ENCODE results near the gene GABRR2. TPM values are rescaled to one million over a fixed set of nuclear protein-coding genes. Genes with fewer than 3 reads are reported as not detected.

GABRR2 gene
- total RNA-seq, 1 donor from 2014 or later: 0.92 TPM

DNA sequence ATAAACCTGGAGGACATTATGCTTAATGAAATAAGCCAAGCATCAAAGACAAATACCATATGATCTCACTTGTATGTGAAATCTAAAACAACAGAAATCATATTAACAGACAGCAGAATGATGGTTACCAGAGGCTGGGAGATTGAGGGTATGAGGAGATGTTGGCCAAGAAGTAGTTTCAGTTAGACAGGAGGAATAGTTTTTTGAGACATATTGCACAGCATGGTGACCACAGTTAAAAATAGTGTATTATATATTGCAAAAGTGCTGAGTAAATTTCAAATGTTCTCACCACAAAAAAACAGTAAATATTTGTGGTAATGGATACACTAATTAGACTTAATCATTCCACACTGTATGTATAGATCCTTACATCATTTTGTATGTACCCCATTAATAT lies 99.7 kb downstream of the GABRR2 start:
- TF ChIP-seq, protein P1, sequence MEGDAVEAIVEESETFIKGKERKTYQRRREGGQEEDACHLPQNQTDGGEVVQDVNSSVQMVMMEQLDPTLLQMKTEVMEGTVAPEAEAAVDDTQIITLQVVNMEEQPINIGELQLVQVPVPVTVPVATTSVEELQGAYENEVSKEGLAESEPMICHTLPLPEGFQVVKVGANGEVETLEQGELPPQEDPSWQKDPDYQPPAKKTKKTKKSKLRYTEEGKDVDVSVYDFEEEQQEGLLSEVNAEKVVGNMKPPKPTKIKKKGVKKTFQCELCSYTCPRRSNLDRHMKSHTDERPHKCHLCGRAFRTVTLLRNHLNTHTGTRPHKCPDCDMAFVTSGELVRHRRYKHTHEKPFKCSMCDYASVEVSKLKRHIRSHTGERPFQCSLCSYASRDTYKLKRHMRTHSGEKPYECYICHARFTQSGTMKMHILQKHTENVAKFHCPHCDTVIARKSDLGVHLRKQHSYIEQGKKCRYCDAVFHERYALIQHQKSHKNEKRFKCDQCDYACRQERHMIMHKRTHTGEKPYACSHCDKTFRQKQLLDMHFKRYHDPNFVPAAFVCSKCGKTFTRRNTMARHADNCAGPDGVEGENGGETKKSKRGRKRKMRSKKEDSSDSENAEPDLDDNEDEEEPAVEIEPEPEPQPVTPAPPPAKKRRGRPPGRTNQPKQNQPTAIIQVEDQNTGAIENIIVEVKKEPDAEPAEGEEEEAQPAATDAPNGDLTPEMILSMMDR (conservative IDR thresholded peaks at IDR 0.05): no peak
- peaks cover 11% of the 10 kb centered on the region for H3K4me1 Mint-ChIP-seq (ENCODE audit: unreplicated experiment)
- H3K27ac Mint-ChIP-seq: no peak overlapping the region
- peaks cover 25% of the 10 kb centered on the region for H3K27me3 Mint-ChIP-seq
- no peaks in the 10 kb centered on the region for H3K36me3 Mint-ChIP-seq
- DNase-seq (ENCODE audit: extremely low spot score, unreplicated experiment): no peak
- H3K9me3 Mint-ChIP-seq: no peaks in the 10 kb centered on the region
- H3K4me3 Mint-ChIP-seq: no peak overlapping the region

GRCh38 chr6:89214197-89214596 lies 100.9 kb downstream of the GABRR2 start:
- no peak overlapping the region for H3K27ac Mint-ChIP-seq
- no peaks in the 10 kb centered on the region for H3K9me3 Mint-ChIP-seq
- no peak overlapping the region for H3K4me3 Mint-ChIP-seq
- DNase-seq (ENCODE audit: extremely low spot score, unreplicated experiment): no peak
- peaks cover 11% of the 10 kb centered on the region for H3K4me1 Mint-ChIP-seq (ENCODE audit: unreplicated experiment)
- TF ChIP-seq, protein P1 (conservative IDR thresholded peaks at IDR 0.05): no peak
- peaks cover 25% of the 10 kb centered on the region for H3K27me3 Mint-ChIP-seq
- no peaks in the 10 kb centered on the region for H3K36me3 Mint-ChIP-seq

- Mint-ChIP-seq H3K4me3 (no peak overlapping the region), H3K9me3 (no peaks in the 10 kb centered on the region), H3K27me3 (peaks cover 22% of the 10 kb centered on the region), H3K36me3 (no peaks in the 10 kb centered on the region), H3K4me1 (ENCODE audit: unreplicated experiment) (peaks cover 7% of the 10 kb centered on the region), H3K27ac (no peak overlapping the region)
- TF ChIP-seq, protein P1 (conservative IDR thresholded peaks at IDR 0.05): no peak
- no peak for DNase-seq (ENCODE audit: extremely low spot score, unreplicated experiment)
Measured at GRCh38 chr6:89212472-89212871, 102.6 kb downstream of the GABRR2 start.

GRCh38 chr6:89209457-89209856 lies 105.6 kb downstream of the GABRR2 start:
- H3K9me3 Mint-ChIP-seq: no peaks in the 10 kb centered on the region
- no peaks in the 10 kb centered on the region for H3K36me3 Mint-ChIP-seq
- no peak for DNase-seq (ENCODE audit: extremely low spot score, unreplicated experiment)
- TF ChIP-seq, protein P1 (conservative IDR thresholded peaks at IDR 0.05): no peak
- H3K27ac Mint-ChIP-seq: no peak overlapping the region
- H3K27me3 Mint-ChIP-seq: peaks cover 14% of the 10 kb centered on the region
- H3K4me1 Mint-ChIP-seq (ENCODE audit: unreplicated experiment): no peaks in the 10 kb centered on the region
- H3K4me3 Mint-ChIP-seq: no peak overlapping the region

GRCh38 chr6:89208551-89208950 lies 106.5 kb downstream of the GABRR2 start:
- Mint-ChIP-seq H3K4me3 (no peak overlapping the region), H3K4me1 (ENCODE audit: unreplicated experiment) (no peaks in the 10 kb centered on the region), H3K27ac (no peak overlapping the region), H3K9me3 (no peaks in the 10 kb centered on the region), H3K27me3 (peaks cover 8% of the 10 kb centered on the region), H3K36me3 (no peaks in the 10 kb centered on the region)
- DNase-seq (ENCODE audit: extremely low spot score, unreplicated experiment): no peak
- TF ChIP-seq, protein P1 (conservative IDR thresholded peaks at IDR 0.05): no peak

Other genes with a start within 250 kb of the GABRR2 start
- 140 and 150 TPM in 2 replicates for gene PNRC1, start 234.5 kb downstream of the GABRR2 start, total RNA-seq (ENCODE audit: low replicate concordance)
- 3.9 and 10.5 TPM in 2 replicates for gene SRSF12, start 197.2 kb downstream of the GABRR2 start, total RNA-seq (ENCODE audit: low replicate concordance)
- 10.3 and 15.3 TPM in 2 replicates for gene PM20D2, start 169.2 kb downstream of the GABRR2 start, total RNA-seq (ENCODE audit: low replicate concordance)
- 0.12 TPM in 1 of 2 replicates, not detected in the other for gene GABRR1, start 97.9 kb downstream of the GABRR2 start, total RNA-seq (ENCODE audit: low replicate concordance)
- 30.6 and 32.0 TPM in 2 replicates for gene UBE2J1, start 37.4 kb upstream of the GABRR2 start, total RNA-seq (ENCODE audit: low replicate concordance)
- 18.0 and 19.7 TPM in 2 replicates for gene RRAGD, start 97.0 kb upstream of the GABRR2 start, total RNA-seq (ENCODE audit: low replicate concordance)
- 33.0 and 34.0 TPM in 2 replicates for gene ANKRD6, start 117.9 kb upstream of the GABRR2 start, total RNA-seq (ENCODE audit: low replicate concordance)